ENCODE data around the gene ZNF311. TPM values are rescaled to one million over a fixed set of nuclear protein-coding genes. Genes with fewer than 3 reads are reported as not detected.
"Not testable (repeated sequence)": the region's sequence is repeated elsewhere in the genome, so short reads cannot be mapped to it uniquely, and the experiment has no call there.

The ZNF311 gene
- polyA plus RNA-seq, 6 donors from 2014 or later = not detected

GRCh38 chr6:28958561-28959243 is 46.4 kb downstream of the ZNF311 start:
- H3K27ac Mint-ChIP-seq; H3K4me3 Mint-ChIP-seq; ATAC-seq (ENCODE audit: low read depth in 2 of 2): not testable (repeated sequence)

GRCh38 chr6:28957795-28958314 is 47.3 kb downstream of the ZNF311 start:
- not testable (repeated sequence) for H3K36me3 Mint-ChIP-seq; H3K4me3 Mint-ChIP-seq; ATAC-seq (ENCODE audit: low read depth in 2 of 2); H3K27ac Mint-ChIP-seq; DNase-seq
- Mint-ChIP-seq H3K27me3 (peaks cover 54 to 81% (median 66%) of the 10 kb centered on the region in 3 donors), H3K9me3 (peaks cover 0 to 12% (median 2%) of the 10 kb centered on the region in 7 donors), H3K4me1 (peaks cover 6 to 11% (median 8%) of the 10 kb centered on the region in 3 donors)

More at GRCh38 chr6:28958561-28959243, 46.4 kb downstream of the ZNF311 start:
- DNase-seq, H3K36me3 Mint-ChIP-seq, H3K9me3 Mint-ChIP-seq, H3K4me1 Mint-ChIP-seq: not testable (repeated sequence)
- H3K27me3 Mint-ChIP-seq = peaks cover 50 to 82% (median 65%) of the 10 kb centered on the region in 3 donors

- DNase-seq (no peak), ATAC-seq (ENCODE audit: low read depth in 2 of 2) (no peak)
- peaks cover 0 to 5% of the 10 kb centered on the region in 2 donors for H3K36me3 Mint-ChIP-seq
- peaks cover 8 to 15% (median 10%) of the 10 kb centered on the region in 3 donors for H3K4me1 Mint-ChIP-seq
- peaks cover 42 to 66% (median 53%) of the 10 kb centered on the region in 3 donors for H3K27me3 Mint-ChIP-seq
- no peak overlapping the region for H3K27ac Mint-ChIP-seq
- peaks cover 0 to 8% (median 2%) of the 10 kb centered on the region in 7 donors for H3K9me3 Mint-ChIP-seq
- H3K4me3 Mint-ChIP-seq = no peak overlapping the region
Measured at GRCh38 chr6:28956331-28956730, 48.8 kb downstream of the ZNF311 start.

GRCh38 chr6:28953585-28954258 is 51.4 kb downstream of the ZNF311 start:
- peaks cover 26 to 59% (median 28%) of the 10 kb centered on the region in 3 donors for H3K27me3 Mint-ChIP-seq
- H3K36me3 Mint-ChIP-seq = no peaks in the 10 kb centered on the region
- H3K4me1 Mint-ChIP-seq = peaks cover 8 to 15% (median 10%) of the 10 kb centered on the region in 3 donors
- ATAC-seq (ENCODE audit: low read depth in 2 of 2) = no peak
- no peak for DNase-seq
- peak overlapping the region in 3 of 6 donors; percentile 54 to 85 (median 81) for H3K27ac Mint-ChIP-seq
- H3K4me3 Mint-ChIP-seq = peak overlapping the region in 7 of 8 donors; percentile 58 to 86 (median 79)
- peaks cover 0 to 12% (median 0%) of the 10 kb centered on the region in 7 donors for H3K9me3 Mint-ChIP-seq

GRCh38 chr6:28953039-28953584 is 52.0 kb downstream of the ZNF311 start:
- H3K27me3 Mint-ChIP-seq = peaks cover 26 to 58% (median 28%) of the 10 kb centered on the region in 3 donors
- DNase-seq = no peak
- peaks cover 8 to 15% (median 10%) of the 10 kb centered on the region in 3 donors for H3K4me1 Mint-ChIP-seq
- peak overlapping the region in 2 of 6 donors; percentile 81 to 85 for H3K27ac Mint-ChIP-seq
- peak in 1 of 2 donors; percentile 53 for ATAC-seq (ENCODE audit: low read depth in 2 of 2)
- no peaks in the 10 kb centered on the region for H3K36me3 Mint-ChIP-seq
- H3K9me3 Mint-ChIP-seq = peaks cover 0 to 12% (median 0%) of the 10 kb centered on the region in 7 donors
- H3K4me3 Mint-ChIP-seq = peak overlapping the region in 7 of 8 donors; percentile 67 to 86 (median 79)

- not testable (repeated sequence) for DNase-seq; H3K4me3 Mint-ChIP-seq; H3K27ac Mint-ChIP-seq; H3K36me3 Mint-ChIP-seq; ATAC-seq (ENCODE audit: low read depth in 2 of 2)
- peaks cover 12 to 23% (median 20%) of the 10 kb centered on the region in 3 donors for H3K4me1 Mint-ChIP-seq
- peaks cover 10 to 40% (median 10%) of the 10 kb centered on the region in 3 donors for H3K27me3 Mint-ChIP-seq
- H3K9me3 Mint-ChIP-seq = peaks cover 0 to 16% (median 0%) of the 10 kb centered on the region in 7 donors
Measured at GRCh38 chr6:28949656-28950195, 55.4 kb downstream of the ZNF311 start.

GRCh38 chr6:28948782-28949486 is 56.2 kb downstream of the ZNF311 start:
- Mint-ChIP-seq H3K27me3 (peaks cover 5 to 37% (median 5%) of the 10 kb centered on the region in 3 donors), H3K9me3 (peaks cover 0 to 16% (median 0%) of the 10 kb centered on the region in 7 donors), H3K36me3 (no peaks in the 10 kb centered on the region), H3K4me3 (no peak overlapping the region), H3K27ac (no peak overlapping the region), H3K4me1 (peaks cover 19 to 28% (median 27%) of the 10 kb centered on the region in 3 donors)
- no peak for ATAC-seq (ENCODE audit: low read depth in 2 of 2)
- DNase-seq = no peak

- no peak for ATAC-seq (ENCODE audit: low read depth in 2 of 2)
- DNase-seq = no peak
- H3K27ac Mint-ChIP-seq = no peak overlapping the region
- no peak overlapping the region for H3K4me3 Mint-ChIP-seq
- peaks cover 0 to 11% (median 0%) of the 10 kb centered on the region in 7 donors for H3K9me3 Mint-ChIP-seq
- peaks cover 0 to 30% (median 0%) of the 10 kb centered on the region in 3 donors for H3K27me3 Mint-ChIP-seq
- peaks cover 15 to 29% (median 27%) of the 10 kb centered on the region in 3 donors for H3K4me1 Mint-ChIP-seq
- no peaks in the 10 kb centered on the region for H3K36me3 Mint-ChIP-seq
Measured at GRCh38 chr6:28947831-28948270, 57.3 kb downstream of the ZNF311 start.

- Mint-ChIP-seq H3K4me3 (no peak overlapping the region), H3K36me3 (no peaks in the 10 kb centered on the region), H3K27ac (peak overlapping the region in 1 of 6 donors; percentile 31), H3K4me1 (peaks cover 15 to 32% (median 25%) of the 10 kb centered on the region in 3 donors), H3K9me3 (peaks cover 0 to 11% (median 0%) of the 10 kb centered on the region in 7 donors), H3K27me3 (peaks cover 0 to 30% (median 0%) of the 10 kb centered on the region in 3 donors)
- DNase-seq = no peak
- ATAC-seq (ENCODE audit: low read depth in 2 of 2) = no peak
Measured at GRCh38 chr6:28947067-28947765, 57.9 kb downstream of the ZNF311 start.

- Mint-ChIP-seq H3K4me3 (peak overlapping the region in 4 of 8 donors; percentile 21 to 88 (median 36)), H3K27ac (peak overlapping the region in 5 of 6 donors; percentile 7 to 99 (median 79)), H3K36me3 (no peaks in the 10 kb centered on the region), H3K4me1 (peaks cover 25 to 45% (median 42%) of the 10 kb centered on the region in 3 donors), H3K27me3 (peaks cover 0 to 24% (median 0%) of the 10 kb centered on the region in 3 donors), H3K9me3 (peaks cover 0 to 11% (median 0%) of the 10 kb centered on the region in 7 donors)
- no peak for ATAC-seq (ENCODE audit: low read depth in 2 of 2)
- no peak for DNase-seq
Measured at GRCh38 chr6:28945349-28945748, 59.8 kb downstream of the ZNF311 start.

Data from naive B cell (primary cell).